BJ (cell line): ENCODE data around the gene ABHD5. TPM values are rescaled to one million over a fixed set of nuclear protein-coding genes. Genes with fewer than 3 reads are reported as not detected.
A peak's percentile ranks its signal among the peaks of the same experiment; 100 is the strongest.

Experiments used
- CTCF ChIA-PET: fragments of 350-600 bp; formaldehyde crosslinking; extraction: SDS; loops from one replicate; lab custom pipeline; 2021; ENCODE audit warnings: antibody characterized with exemption, inconsistent platforms; lab: Yijun Ruan, JAX
- POLR2A ChIA-PET: fragments of 300-600 bp; sonication (Branson Sonifier 250); formaldehyde crosslinking; extraction: SDS; loops from one replicate; lab custom pipeline; 2021; ENCODE audit warnings: antibody characterized with exemption; lab: Charles Lee
- DNase-seq: peaks from one replicate; pipeline ENCODE4 v3.0.0-alpha.2; 2011; ENCODE audit warnings: low read depth
- H3K27me3 ChIP-seq: 2 replicates; pipeline ENCODE4 v1.6.0; 2011; ENCODE audit warnings: low read length; ENCODE audit not compliant: control insufficient read depth, insufficient read depth
- H3K36me3 ChIP-seq: 2 replicates; pipeline ENCODE4 v1.5.1; 2011; ENCODE audit warnings: low read length; ENCODE audit not compliant: control insufficient read depth, insufficient read depth
- H3K4me3 ChIP-seq: 2 replicates; pipeline ENCODE4 v1.5.1; 2011; ENCODE audit warnings: low read depth, mild to moderate bottlenecking, control low read depth, low read length
- CTCF ChIP-seq: IDR thresholded peaks from 2 replicates; pipeline ENCODE4 v1.5.1; 2011; ENCODE audit warnings: low read depth, mild to moderate bottlenecking, control low read depth, inconsistent platforms, low read length, moderate library complexity; ENCODE audit not compliant: insufficient read depth
- polyA plus RNA-seq: library from polyadenylated mRNA; depleted of rRNA; stranded (reverse); fragments of >200 nt; gene quantifications from 2 replicates; pipeline ENCODE4 v1.2.3, GENCODE V29; 2011

ABHD5 gene
- polyA plus RNA-seq, 1 experiment: 18.2 TPM

- ChIA-PET CTCF (interaction anchor here (0.7 to 1.4 kb wide), 3 partner anchors 9 to 230 kb away, joined by 3 to 4 read pairs (median 3); no protein-coding TSS in a partner anchor), POLR2A (no interaction called here)
- no peak for TF ChIP-seq CTCF
- Histone ChIP-seq H3K27me3 (no peaks in the 10 kb centered on the region), H3K36me3 (peaks cover 5% of the 10 kb centered on the region), H3K4me3 (no peak overlapping the region)
- no peak for DNase-seq
These were observed 16.5 kb downstream of the ABHD5 start for GRCh38 chr3:43707266-43707665.

GRCh38 chr3:43707998-43708397 is 17.3 kb downstream of the ABHD5 start:
- DNase-seq: peak; percentile 59
- Histone ChIP-seq H3K27me3 (no peaks in the 10 kb centered on the region), H3K36me3 (peaks cover 6% of the 10 kb centered on the region), H3K4me3 (no peak overlapping the region)
- ChIA-PET POLR2A (interaction anchor here (0.5 kb wide), 1 partner anchor 86 kb away, joined by 5 read pairs; the partner anchor contains the start of gene ANO10), CTCF (interaction anchor here (0.7 to 1.2 kb wide), 2 partner anchors 10 to 46 kb away, joined by 3 read pairs; no protein-coding TSS in a partner anchor)
- no peak for TF ChIP-seq CTCF

- Histone ChIP-seq H3K36me3 (peaks cover 8% of the 10 kb centered on the region), H3K27me3 (no peaks in the 10 kb centered on the region), H3K4me3 (no peak overlapping the region)
- ChIA-PET CTCF (interaction anchor here (1.4 kb wide), 1 partner anchor 60 kb away, joined by 5 read pairs; no protein-coding TSS in a partner anchor), POLR2A (no interaction called here)
- DNase-seq: peak; percentile 39
- TF ChIP-seq CTCF: no peak
These were observed 18.3 kb downstream of the ABHD5 start for GRCh38 chr3:43709022-43709421.

GRCh38 chr3:43710607-43711006 is 19.9 kb downstream of the ABHD5 start:
- Histone ChIP-seq H3K27me3 (no peaks in the 10 kb centered on the region), H3K4me3 (no peak overlapping the region), H3K36me3 (peaks cover 8% of the 10 kb centered on the region)
- ChIA-PET POLR2A (no interaction called here), CTCF (interaction anchor here (0.8 kb wide), 1 partner anchor 58 kb away, joined by 3 read pairs; no protein-coding TSS in a partner anchor)
- no peak for DNase-seq
- TF ChIP-seq CTCF: no peak

GRCh38 chr3:43718296-43718695 is 27.6 kb downstream of the ABHD5 start:
- H3K27me3 ChIP-seq: no peaks in the 10 kb centered on the region
- H3K4me3 ChIP-seq: no peak overlapping the region
- H3K36me3 ChIP-seq: peaks cover 3% of the 10 kb centered on the region
- no peak for DNase-seq
- ChIA-PET CTCF (no interaction called here), POLR2A (no interaction called here)
- no peak for TF ChIP-seq CTCF
